HG03097 (cell line): ENCODE results near the gene PAQR5.

Experiments used
- ATAC-seq: cut with Tn5 transposase; IDR thresholded peaks from one replicate; pipeline ENCODE4 v1.9.1; 2021; ENCODE audit not compliant: unreplicated experiment, low FRiP score

The PAQR5 gene

GRCh38 chr15:69454953-69455352, 156.2 kb downstream of the PAQR5 start:
- ATAC-seq: no peak

GRCh38 chr15:69456208-69457166, 157.8 kb downstream of the PAQR5 start:
- ATAC-seq: no peak
